Loucy (cell line): ENCODE data around the gene TOB1.

Experiments used
- H2AFZ ChIP-seq: fragments of 200-600 bp; sonication (generic); 2 replicates; pipeline ENCODE4 v1.6.0; 2016; ENCODE audit warnings: antibody characterized with exemption, mild to moderate bottlenecking, low read length, moderate library complexity
- H3F3A ChIP-seq: fragments of 200-600 bp; 2 replicates; pipeline ENCODE4 v1.6.0; 2016; ENCODE audit warnings: antibody characterized with exemption, low read depth, mild to moderate bottlenecking
- H3K27me3 ChIP-seq: fragments of 200-600 bp; sonication (generic); 2 replicates; pipeline ENCODE4 v1.6.1; 2014; ENCODE audit warnings: low read length, mild to moderate bottlenecking; ENCODE audit not compliant: insufficient read depth, poor library complexity, severe bottlenecking
- H3K36me3 ChIP-seq: fragments of 200-600 bp; sonication (generic); 2 replicates; pipeline ENCODE4 v1.6.1; 2016; ENCODE audit warnings: low read length; ENCODE audit not compliant: insufficient read depth
- H3K4me1 ChIP-seq: fragments of 200-600 bp; sonication (generic); 2 replicates; pipeline ENCODE4 v1.5.1; 2014; ENCODE audit warnings: low read length, mild to moderate bottlenecking; ENCODE audit not compliant: insufficient read depth, poor library complexity, severe bottlenecking
- H3K4me2 ChIP-seq: fragments of 200-600 bp; sonication (generic); 2 replicates; pipeline ENCODE4 v1.6.0; 2014; ENCODE audit warnings: antibody characterized with exemption, low read length, low read depth, mild to moderate bottlenecking; ENCODE audit not compliant: poor library complexity, severe bottlenecking
- H3K4me3 ChIP-seq: fragments of 200-600 bp; sonication (generic); 2 replicates; pipeline ENCODE4 v1.5.1; 2014; ENCODE audit warnings: low read length, mild to moderate bottlenecking, mixed read lengths; ENCODE audit not compliant: poor library complexity, severe bottlenecking
- H3K79me2 ChIP-seq: fragments of 200-600 bp; sonication (generic); 2 replicates; pipeline ENCODE4 v1.6.1; 2014; ENCODE audit warnings: low read length; ENCODE audit not compliant: insufficient read depth
- H3K9ac ChIP-seq: fragments of 200-600 bp; sonication (generic); 2 replicates; pipeline ENCODE4 v1.6.0; 2014; ENCODE audit warnings: mild to moderate bottlenecking, low read depth, low read length, moderate library complexity; ENCODE audit not compliant: poor library complexity, severe bottlenecking
- H3K9me2 ChIP-seq: fragments of 200-600 bp; sonication (generic); replicated peaks from 2 replicates; pipeline ENCODE4 v1.6.1; 2016; ENCODE audit warnings: low read depth, low read length, mixed read lengths
- H3K9me3 ChIP-seq: fragments of 200-600 bp; sonication (generic); 2 replicates; pipeline ENCODE4 v1.6.1; 2014; ENCODE audit warnings: mild to moderate bottlenecking, antibody characterized with exemption, low read length, low read depth; ENCODE audit not compliant: insufficient read depth
- H4K20me1 ChIP-seq: fragments of 200-600 bp; sonication (generic); 2 replicates; pipeline ENCODE4 v1.6.0; 2014; ENCODE audit warnings: antibody characterized with exemption, low read length, mild to moderate bottlenecking; ENCODE audit not compliant: insufficient read depth, poor library complexity, severe bottlenecking
- EZH2phosphoT487 ChIP-seq: fragments of 200-600 bp; IDR thresholded peaks from 2 replicates; pipeline ENCODE4 v1.6.1; 2018; ENCODE audit warnings: antibody characterized with exemption, mild to moderate bottlenecking, moderate library complexity, borderline replicate concordance
- TF ChIP-seq, protein P1 (sequence below): fragments of 200-600 bp; sonication (generic); conservative IDR thresholded peaks from 2 replicates; pipeline ENCODE4 v1.5.1; 2014; ENCODE audit warnings: mild to moderate bottlenecking, antibody characterized with exemption, low read length

Gene TOB1

GRCh38 chr17:50813583-50813982, 52.6 kb downstream of the TOB1 start:
- TF ChIP-seq, protein P1, sequence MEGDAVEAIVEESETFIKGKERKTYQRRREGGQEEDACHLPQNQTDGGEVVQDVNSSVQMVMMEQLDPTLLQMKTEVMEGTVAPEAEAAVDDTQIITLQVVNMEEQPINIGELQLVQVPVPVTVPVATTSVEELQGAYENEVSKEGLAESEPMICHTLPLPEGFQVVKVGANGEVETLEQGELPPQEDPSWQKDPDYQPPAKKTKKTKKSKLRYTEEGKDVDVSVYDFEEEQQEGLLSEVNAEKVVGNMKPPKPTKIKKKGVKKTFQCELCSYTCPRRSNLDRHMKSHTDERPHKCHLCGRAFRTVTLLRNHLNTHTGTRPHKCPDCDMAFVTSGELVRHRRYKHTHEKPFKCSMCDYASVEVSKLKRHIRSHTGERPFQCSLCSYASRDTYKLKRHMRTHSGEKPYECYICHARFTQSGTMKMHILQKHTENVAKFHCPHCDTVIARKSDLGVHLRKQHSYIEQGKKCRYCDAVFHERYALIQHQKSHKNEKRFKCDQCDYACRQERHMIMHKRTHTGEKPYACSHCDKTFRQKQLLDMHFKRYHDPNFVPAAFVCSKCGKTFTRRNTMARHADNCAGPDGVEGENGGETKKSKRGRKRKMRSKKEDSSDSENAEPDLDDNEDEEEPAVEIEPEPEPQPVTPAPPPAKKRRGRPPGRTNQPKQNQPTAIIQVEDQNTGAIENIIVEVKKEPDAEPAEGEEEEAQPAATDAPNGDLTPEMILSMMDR = no peak
- TF ChIP-seq EZH2phosphoT487 = no peak
- Histone ChIP-seq H3K36me3 (no peaks in the 10 kb centered on the region), H4K20me1 (no peaks in the 10 kb centered on the region), H3K9me2 (no peaks in the 10 kb centered on the region), H3K79me2 (no peaks in the 10 kb centered on the region), H3K9me3 (no peaks in the 10 kb centered on the region), H3F3A (no peaks in the 10 kb centered on the region), H3K27me3 (no peaks in the 10 kb centered on the region), H3K4me3 (no peak overlapping the region), H3K9ac (no peak overlapping the region), H2AFZ (no peak overlapping the region), H3K4me2 (no peak overlapping the region), H3K4me1 (no peaks in the 10 kb centered on the region)
